Islet of Langerhans (tissue), 1 donor: ENCODE results near the gene ZNF341.
A peak's percentile ranks its signal among the peaks of the same experiment; 100 is the strongest.

Source experiments
- FAIRE-seq: peaks from one replicate; lab custom pipeline; 2011; peaks lifted over from hg19 to GRCh38; lab: Jason Lieb, UNC

The ZNF341 gene

GRCh38 chr20:33825340-33826269 lies 93.8 kb downstream of the ZNF341 start:
- FAIRE-seq: no peak

- peak; percentile 38 for FAIRE-seq
Observed at GRCh38 chr20:33826270-33826897, 94.6 kb downstream of the ZNF341 start.

GRCh38 chr20:33827109-33827508 lies 95.3 kb downstream of the ZNF341 start:
- no peak for FAIRE-seq

GRCh38 chr20:33827634-33828325 lies 96.0 kb downstream of the ZNF341 start:
- FAIRE-seq: no peak

- no peak for FAIRE-seq
Observed at GRCh38 chr20:33828326-33828844, 96.6 kb downstream of the ZNF341 start.

- FAIRE-seq: no peak
Observed at GRCh38 chr20:33828967-33829560, 97.3 kb downstream of the ZNF341 start.

- no peak for FAIRE-seq
Observed at GRCh38 chr20:33829636-33830035, 97.8 kb downstream of the ZNF341 start.

GRCh38 chr20:33830371-33830770 lies 98.6 kb downstream of the ZNF341 start:
- FAIRE-seq: no peak

- no peak for FAIRE-seq
Observed at GRCh38 chr20:33832103-33832804, 100.5 kb downstream of the ZNF341 start.

- FAIRE-seq: no peak
Observed at GRCh38 chr20:33833333-33833732, 101.5 kb downstream of the ZNF341 start.

- FAIRE-seq: no peak
Observed at GRCh38 chr20:33835615-33836172, 103.9 kb downstream of the ZNF341 start.

- FAIRE-seq: no peak
Observed at GRCh38 chr20:33836277-33836676, 104.5 kb downstream of the ZNF341 start.

- FAIRE-seq: no peak
Observed at GRCh38 chr20:33837096-33837830, 105.5 kb downstream of the ZNF341 start.

GRCh38 chr20:33838035-33838864 lies 106.5 kb downstream of the ZNF341 start:
- no peak for FAIRE-seq

- no peak for FAIRE-seq
Observed at GRCh38 chr20:33839591-33839990, 107.8 kb downstream of the ZNF341 start.

- no peak for FAIRE-seq
Observed at GRCh38 chr20:33840160-33840559, 108.4 kb downstream of the ZNF341 start.

GRCh38 chr20:33840759-33841435 lies 109.1 kb downstream of the ZNF341 start:
- FAIRE-seq: peak; percentile 51

- FAIRE-seq: no peak
Observed at GRCh38 chr20:33841436-33841799, 109.6 kb downstream of the ZNF341 start.
